IMR-90 (cell line): Measurements from ENCODE around the gene ALPP. TPM values are rescaled to one million over a fixed set of nuclear protein-coding genes. Genes with fewer than 3 reads are reported as not detected.
"Not testable (repeated sequence)": the region's sequence is repeated elsewhere in the genome, so short reads cannot be mapped to it uniquely, and the experiment has no call there.

ENCODE experiments used
- ATAC-seq: fragments of 200-7000 bp; cut with Tn5 transposase; 2 replicates; pipeline ENCODE4 v1.9.1; 2020; ENCODE audit warnings: low read depth, mild to moderate bottlenecking, moderate library complexity
- BruUV-seq: library from RNA; stranded (reverse); fragments of 400-500 nt; replicated peaks from 2 replicates; lab custom pipeline; 2021; lab: Mats Ljungman, UMichigan
- CTCF ChIA-PET: fragments of 300-600 bp; formaldehyde crosslinking; extraction: SDS; loops from one replicate; lab custom pipeline; 2021; ENCODE audit warnings: antibody characterized with exemption; lab: Yijun Ruan, JAX
- POLR2A ChIA-PET: fragments of 300-600 bp; sonication (Branson Sonifier 250); formaldehyde crosslinking; loops from one replicate; lab custom pipeline; 2022; ENCODE audit warnings: antibody characterized with exemption; ENCODE audit not compliant: unreplicated experiment; lab: Charles Lee
- DNase-seq: peaks from one replicate; pipeline ENCODE4 v3.0.0; 2013
- H2AFZ ChIP-seq: replicated peaks from 2 replicates; pipeline ENCODE3; 2013; ENCODE audit warnings: low read length, mild to moderate bottlenecking; ENCODE audit not compliant: poor library complexity
- H2AK5ac ChIP-seq: 2 replicates; pipeline ENCODE4 v1.6.1; 2013; ENCODE audit warnings: low read depth, low read length, inconsistent platforms
- H2AK9ac ChIP-seq: replicated peaks from 2 replicates; pipeline ENCODE3; 2013; ENCODE audit warnings: mild to moderate bottlenecking, low read depth, low read length, moderate library complexity; ENCODE audit not compliant: poor library complexity
- H2BK120ac ChIP-seq: 2 replicates; pipeline ENCODE4 v1.6.1; 2013; ENCODE audit warnings: low read depth, low read length, inconsistent platforms
- H2BK15ac ChIP-seq: 3 replicates; pipeline ENCODE4 v1.6.1; 2013; ENCODE audit warnings: low read depth, low read length, inconsistent platforms
- H2BK20ac ChIP-seq: 2 replicates; pipeline ENCODE4 v1.6.1; 2013; ENCODE audit warnings: low read depth, mild to moderate bottlenecking, inconsistent platforms, low read length, moderate library complexity
- H2BK5ac ChIP-seq: 2 replicates; pipeline ENCODE4 v1.6.1; 2013; ENCODE audit warnings: mild to moderate bottlenecking, low read depth, low read length, inconsistent platforms; ENCODE audit not compliant: poor library complexity, severe bottlenecking
- H3K14ac ChIP-seq: replicated peaks from 2 replicates; pipeline ENCODE4 v1.6.1; 2013; ENCODE audit warnings: low read depth, low read length, inconsistent platforms
- H3K18ac ChIP-seq: 2 replicates; pipeline ENCODE4 v1.6.1; 2013; ENCODE audit warnings: low read depth, low read length, control low read depth
- H3K23ac ChIP-seq: 2 replicates; pipeline ENCODE4 v1.6.1; 2013; ENCODE audit warnings: low read depth, low read length, inconsistent platforms
- H3K27ac ChIP-seq: 2 replicates; pipeline ENCODE4 v1.5.1; 2013; ENCODE audit warnings: mild to moderate bottlenecking, control low read depth, low read length; ENCODE audit not compliant: insufficient read depth
- H3K27me3 ChIP-seq: 2 replicates; pipeline ENCODE4 v1.6.1; 2013; ENCODE audit warnings: low read length; ENCODE audit not compliant: control insufficient read depth, insufficient read depth
- H3K36me3 ChIP-seq: 2 replicates; pipeline ENCODE4 v1.6.1; 2013; ENCODE audit warnings: low read length, mixed read lengths; ENCODE audit not compliant: control insufficient read depth, insufficient read depth
- H3K4ac ChIP-seq: 2 replicates; pipeline ENCODE4 v1.6.1; 2013; ENCODE audit warnings: low read depth, low read length, inconsistent platforms
- H3K4me1 ChIP-seq: 2 replicates; pipeline ENCODE4 v1.6.1; 2013; ENCODE audit warnings: low read length, mixed read lengths; ENCODE audit not compliant: control insufficient read depth, insufficient read depth
- H3K4me2 ChIP-seq: 2 replicates; pipeline ENCODE4 v1.6.1; 2013; ENCODE audit warnings: low read depth, mild to moderate bottlenecking, control low read depth, low read length, moderate library complexity
- H3K4me3 ChIP-seq: 2 replicates; pipeline ENCODE4 v1.5.1; 2013; ENCODE audit warnings: low read depth, mild to moderate bottlenecking, control low read depth, low read length, moderate library complexity; ENCODE audit not compliant: insufficient read depth
- H3K56ac ChIP-seq: 2 replicates; pipeline ENCODE4 v1.6.1; 2013; ENCODE audit warnings: low read length, inconsistent platforms; ENCODE audit not compliant: insufficient read depth; ENCODE audit errors: extremely low read depth
- H3K79me1 ChIP-seq, 2 experiments: 2 replicates each; pipeline ENCODE4 v1.6.1; 2013; ENCODE audit warnings: low read length in 2 of 2, inconsistent platforms in 1 of 2, low read depth in 1 of 2
- H3K9ac ChIP-seq: 2 replicates; pipeline ENCODE4 v1.6.1; 2013; ENCODE audit warnings: low read depth, low read length, control low read depth
- H3K9me1 ChIP-seq: 2 replicates; pipeline ENCODE4 v1.6.1; 2013; ENCODE audit warnings: low read length, inconsistent platforms; ENCODE audit not compliant: insufficient read depth
- H3K9me3 ChIP-seq: 2 replicates; pipeline ENCODE4 v1.6.1; 2013; ENCODE audit warnings: low read length; ENCODE audit not compliant: control insufficient read depth, insufficient read depth
- H4K20me1 ChIP-seq: 2 replicates; pipeline ENCODE4 v1.6.1; 2013; ENCODE audit warnings: low read length, inconsistent platforms; ENCODE audit not compliant: insufficient read depth
- H4K5ac ChIP-seq: 2 replicates; pipeline ENCODE4 v1.6.1; 2013; ENCODE audit warnings: mild to moderate bottlenecking, low read depth, low read length, control low read depth
- H4K8ac ChIP-seq, 2 experiments: 2 replicates each; pipeline ENCODE4 v1.6.1; 2013; ENCODE audit warnings: low read depth in 2 of 2, low read length in 2 of 2, control low read depth in 1 of 2, inconsistent platforms in 1 of 2
- H4K91ac ChIP-seq: 2 replicates; pipeline ENCODE4 v1.6.1; 2013; ENCODE audit warnings: low read depth, low read length, inconsistent platforms; ENCODE audit not compliant: insufficient read depth
- BHLHE40 ChIP-seq: fragments of 150-350 bp; IDR thresholded peaks from 2 replicates; pipeline ENCODE4 v1.6.1; 2016; ENCODE audit warnings: mild to moderate bottlenecking, low read depth, low read length
- CEBPB ChIP-seq: IDR thresholded peaks from 2 replicates; pipeline ENCODE4 v1.6.1; 2012; ENCODE audit warnings: low read depth, low read length, improper control_type of control experiment
- MAFK ChIP-seq: IDR thresholded peaks from 2 replicates; pipeline ENCODE4 v1.6.1; 2012; ENCODE audit warnings: low read depth, low read length, improper control_type of control experiment
- MAZ ChIP-seq: IDR thresholded peaks from 2 replicates; pipeline ENCODE4 v1.6.1; 2012; ENCODE audit warnings: low read depth, mild to moderate bottlenecking, low read length, improper control_type of control experiment, moderate library complexity, borderline replicate concordance
- NFE2L2 ChIP-seq: fragments of 150-350 bp; IDR thresholded peaks from 2 replicates; pipeline ENCODE4 v1.6.1; 2016; ENCODE audit warnings: low read depth, mild to moderate bottlenecking, low read length
- POLR2A ChIP-seq: IDR thresholded peaks from 2 replicates; pipeline ENCODE4 v1.6.1; 2012; ENCODE audit warnings: mild to moderate bottlenecking, low read depth, low read length
- RAD21 ChIP-seq: IDR thresholded peaks from 2 replicates; pipeline ENCODE4 v1.6.1; 2012; ENCODE audit warnings: low read length, improper control_type of control experiment
- USF2 ChIP-seq: fragments of 150-350 bp; IDR thresholded peaks from 2 replicates; pipeline ENCODE4 v1.6.1; 2017; ENCODE audit warnings: mild to moderate bottlenecking, antibody characterized with exemption, low read length, low read depth
- WGBS, 2 experiments: methylation state at CpG; one replicate each; pipeline versions ENCODE4 v1.1.5 to v1.1.7; 2013; ENCODE audit warnings: missing lambda C conversion rate in 2 of 2; ENCODE audit not compliant: insufficient read length in 1 of 2; ENCODE audit errors: extremely low coverage in 2 of 2; 5-methylcytosine and 5-hydroxymethylcytosine counted together
- dilution Hi-C: fragments of 300-500 bp; cut with HindIII; formaldehyde crosslinking; loops from one replicate; pipeline ENCODE4 v1.14.3; 2018; ENCODE audit warnings: low sequenced_read_pairs; ENCODE audit not compliant: unreplicated experiment
- in situ Hi-C: fragments of 300-500 bp; cut with MboI; formaldehyde crosslinking; loops from 3 replicates; pipeline ENCODE4 v1.14.3; 2019; ENCODE audit warnings: low sequenced_read_pairs, inconsistent platforms, mixed read lengths
- intact Hi-C: fragments of 100-400 bp; cut with micrococcal nuclease; formaldehyde crosslinking; loops from 2 replicates; pipeline ENCODE4 v1.10.0; 2022
- polyA plus RNA-seq, 3 experiments: library from polyadenylated mRNA; depleted of rRNA; stranded (reverse); fragments of >200 nt; gene quantifications; 2 replicates each; pipeline ENCODE4 v1.2.3, GENCODE V29; 2012; ENCODE audit warnings: low replicate concordance in 1 of 3
- total RNA-seq: library from RNA; depleted of rRNA; stranded (reverse); fragments of >200 nt; gene quantifications from 2 replicates; pipeline ENCODE4 v1.2.3, GENCODE V29; 2012

Gene ALPP
- total and polyA plus RNA-seq, 2 of the 4 experiments (the other 2 are of a cell fraction), result not detected

DNA sequence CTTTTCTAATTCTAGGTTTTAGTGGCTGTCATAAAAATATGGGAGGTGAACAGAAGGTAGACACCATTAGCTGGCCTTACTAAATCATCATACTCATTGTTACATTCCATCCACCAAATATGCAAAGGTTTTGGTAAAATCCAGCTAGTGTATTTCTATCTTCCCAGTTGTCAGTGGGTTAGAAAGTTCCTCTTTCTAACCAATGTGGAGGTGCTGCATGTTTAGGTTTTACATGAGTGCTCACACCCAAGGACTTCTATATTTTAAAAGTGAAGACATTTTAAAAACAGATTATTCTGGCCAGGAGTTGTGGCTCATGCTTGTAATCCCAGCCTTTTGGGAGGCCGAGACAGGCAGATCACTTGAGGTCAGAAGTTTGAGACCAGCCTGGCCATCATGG lies 5.9 kb downstream of the ALPP start:
- Histone ChIP-seq H3K36me3 (no peaks in the 10 kb centered on the region), H3K18ac (no peak overlapping the region), H4K91ac (no peak overlapping the region), H3K4me3 (no peak overlapping the region), H3K9me3 (peaks cover 2% of the 10 kb centered on the region; the same call in 1 of the 2 replicates), H3K79me1 (no peaks in the 10 kb centered on the region), H4K20me1 (no peaks in the 10 kb centered on the region; the same call in 1 of the 2 replicates), H3K4me1 (peaks cover 3% of the 10 kb centered on the region; the same call in 1 of the 2 replicates), H2BK5ac (no peak overlapping the region), H2BK120ac (no peak overlapping the region), H3K4me2 (no peak overlapping the region), H3K56ac (no peak overlapping the region), H3K4ac (no peak overlapping the region), H2AK9ac (no peak overlapping the region), H2AK5ac (no peak overlapping the region), H3K9me1 (no peaks in the 10 kb centered on the region), H3K9ac (no peak overlapping the region), H3K14ac (no peak overlapping the region), H4K5ac (no peak overlapping the region), H2BK15ac (no peak overlapping the region), H3K23ac (no peak overlapping the region), H3K27me3 (peaks cover 67% of the 10 kb centered on the region), H2AFZ (no peak overlapping the region), H3K27ac (no peak overlapping the region), H4K8ac (no peak overlapping the region), H2BK20ac (no peak overlapping the region)
- no TSS peak for BruUV-seq
- DNase-seq (no peak), ATAC-seq (no peak)
- in situ Hi-C loops, result no loop called here
- POLR2A ChIA-PET, result no interaction called here
- TF ChIP-seq NFE2L2 (no peak), POLR2A (no peak), USF2 (no peak), CEBPB (no peak), MAZ (no peak), RAD21 (no peak), BHLHE40 (no peak), MAFK (no peak)
- intact Hi-C loops, result no loop called here
- dilution Hi-C loops, result no loop called here
- CTCF ChIA-PET, result no interaction called here
- WGBS, 2 experiments, result no CpG with 5 or more reads among the region's 1 CpG

DNA sequence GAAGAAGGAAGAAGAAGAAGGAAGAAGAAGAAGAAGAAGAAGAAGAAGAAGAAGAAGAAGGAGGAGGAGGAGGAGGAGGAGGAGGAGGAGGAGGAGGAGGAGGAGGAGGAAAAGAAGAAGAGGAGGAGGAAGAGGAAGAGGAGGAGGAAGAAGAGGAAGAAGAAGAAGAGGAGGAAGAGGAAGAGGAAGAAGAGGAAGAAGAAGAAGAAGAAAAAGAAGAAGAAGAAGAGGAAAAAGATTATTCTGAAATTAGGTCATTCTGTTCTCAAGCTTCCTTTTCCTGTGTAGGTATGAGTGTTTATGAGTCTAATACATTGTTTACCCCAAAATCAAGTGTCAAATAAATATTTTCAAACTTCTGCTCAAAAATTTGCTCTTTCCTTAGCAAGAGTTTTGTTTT lies 6.5 kb downstream of the ALPP start:
- H3K56ac ChIP-seq, DNase-seq, H2AK9ac ChIP-seq, H3K18ac ChIP-seq, H3K4me2 ChIP-seq, H3K36me3 ChIP-seq, H2BK20ac ChIP-seq, H4K8ac ChIP-seq, H3K79me1 ChIP-seq, ATAC-seq, H3K9ac ChIP-seq, H2BK5ac ChIP-seq, in situ Hi-C loops, H4K20me1 ChIP-seq, H3K4me1 ChIP-seq, H2AK5ac ChIP-seq, H2BK120ac ChIP-seq, H3K4me3 ChIP-seq, H3K9me3 ChIP-seq, H3K4ac ChIP-seq, dilution Hi-C loops, H3K27ac ChIP-seq, H4K5ac ChIP-seq, CTCF ChIA-PET, H3K23ac ChIP-seq, H3K9me1 ChIP-seq, BruUV-seq, H3K14ac ChIP-seq, H2AFZ ChIP-seq, H4K91ac ChIP-seq, H2BK15ac ChIP-seq: not testable (repeated sequence)
- intact Hi-C loops, result loop anchor here (5.0 kb wide), 1 partner anchor 38 kb away; no protein-coding TSS in a partner anchor
- POLR2A ChIA-PET, result interaction anchor here (0.7 kb wide), 1 partner anchor 119 kb away, joined by 3 read pairs; no protein-coding TSS in a partner anchor
- peaks cover 72% of the 10 kb centered on the region for H3K27me3 ChIP-seq
